Measurements from ENCODE around the gene SPEG. TPM values are rescaled to one million over a fixed set of nuclear protein-coding genes. Genes with fewer than 3 reads are reported as not detected.

SPEG gene
- total and polyA plus RNA-seq, 2 of the 13 experiments (the other 11 are each of a cell fraction or from before 2014, with no cell fraction given) = 0.18 to 0.24 TPM

DNA sequence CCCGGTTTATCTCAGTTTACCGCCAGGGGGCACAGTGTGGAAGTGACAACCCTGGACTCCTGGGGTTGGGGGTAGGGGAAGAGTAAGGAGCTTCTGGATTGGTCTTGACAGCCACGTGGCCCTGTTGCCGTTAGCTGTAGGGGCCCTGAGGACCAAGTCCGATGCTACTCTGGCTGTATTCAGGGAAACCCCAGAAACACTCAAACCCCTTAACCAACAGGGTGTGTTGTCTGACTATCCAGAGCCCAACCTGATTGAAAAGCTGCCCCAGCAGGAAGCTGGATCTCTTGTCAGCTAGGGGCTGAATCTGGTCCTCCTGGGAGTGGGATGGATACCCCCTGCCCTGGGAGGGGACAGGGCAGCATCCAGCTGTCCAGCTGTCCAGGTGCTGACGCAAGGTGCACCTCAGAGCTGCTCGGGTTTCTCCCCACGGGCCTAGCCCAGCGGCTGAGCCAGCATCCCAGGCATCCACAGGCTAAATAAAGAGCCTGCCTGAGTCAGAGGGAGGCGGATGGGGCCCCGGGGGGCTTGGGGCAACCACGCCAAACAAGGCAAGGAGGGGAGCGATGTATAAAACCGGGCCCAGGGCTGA, 61.0 kb downstream of the SPEG start (continued):
- TF ChIP-seq ZFX (CRISPR knock-in tag; IDR thresholded peaks at IDR 0.05; ENCODE audit: low read depth) (0 out of 2 replicates have a peak, but pooled peaks have one; percentile 36), MYNN (CRISPR knock-in tag; IDR thresholded peaks at IDR 0.05; ENCODE audit: low read depth) (no peak), MYC (CRISPR knock-in tag; IDR thresholded peaks at IDR 0.05; ENCODE audit: borderline replicate concordance) (peak; percentile 39; the same call in 1 of the 2 replicates), NAIF1 (CRISPR knock-in tag; IDR thresholded peaks at IDR 0.05; ENCODE audit: borderline replicate concordance) (no peak), ZNF274 (CRISPR knock-in tag; IDR thresholded peaks at IDR 0.05) (no peak), ZBTB7A (CRISPR knock-in tag; IDR thresholded peaks at IDR 0.05) (no peak), ZNF775 (CRISPR knock-in tag; IDR thresholded peaks at IDR 0.05; ENCODE audit: borderline replicate concordance) (no peak), GPN1 (CRISPR knock-in tag; IDR thresholded peaks at IDR 0.05; ENCODE audit: borderline replicate concordance) (no peak), NFE2 (CRISPR knock-in tag; IDR thresholded peaks at IDR 0.05) (no peak; the same call in 1 of the 2 replicates), ZFY (CRISPR knock-in tag; IDR thresholded peaks at IDR 0.05) (peak; percentile 36; the same call in 1 of the 2 replicates), NFYC (CRISPR knock-in tag; IDR thresholded peaks at IDR 0.05) (peak; percentile 73), ZNF766 (CRISPR knock-in tag; IDR thresholded peaks at IDR 0.05; ENCODE audit: borderline replicate concordance) (no peak), NFKB2 (CRISPR knock-in tag; IDR thresholded peaks at IDR 0.05; ENCODE audit: borderline replicate concordance) (no peak), HNRNPL (IDR thresholded peaks at IDR 0.05; ENCODE audit: low read depth, low read length) (no peak), ZNF382 (CRISPR knock-in tag; IDR thresholded peaks at IDR 0.05; ENCODE audit: borderline replicate concordance) (no peak), KDM6A (CRISPR knock-in tag; IDR thresholded peaks at IDR 0.05; ENCODE audit: low read depth) (no peak), CEBPG (CRISPR knock-in tag; IDR thresholded peaks at IDR 0.05) (no peak), ZNF33B (CRISPR knock-in tag; IDR thresholded peaks at IDR 0.05) (no peak), SPEN (CRISPR knock-in tag; IDR thresholded peaks at IDR 0.05; ENCODE audit: low read depth) (no peak), FOXA3 (CRISPR knock-in tag; IDR thresholded peaks at IDR 0.05) (0 out of 2 replicates have a peak, but pooled peaks have one; percentile 18), RARG (CRISPR knock-in tag; IDR thresholded peaks at IDR 0.05; ENCODE audit: low read depth) (no peak)
- TF ChIP-seq, protein P1, sequence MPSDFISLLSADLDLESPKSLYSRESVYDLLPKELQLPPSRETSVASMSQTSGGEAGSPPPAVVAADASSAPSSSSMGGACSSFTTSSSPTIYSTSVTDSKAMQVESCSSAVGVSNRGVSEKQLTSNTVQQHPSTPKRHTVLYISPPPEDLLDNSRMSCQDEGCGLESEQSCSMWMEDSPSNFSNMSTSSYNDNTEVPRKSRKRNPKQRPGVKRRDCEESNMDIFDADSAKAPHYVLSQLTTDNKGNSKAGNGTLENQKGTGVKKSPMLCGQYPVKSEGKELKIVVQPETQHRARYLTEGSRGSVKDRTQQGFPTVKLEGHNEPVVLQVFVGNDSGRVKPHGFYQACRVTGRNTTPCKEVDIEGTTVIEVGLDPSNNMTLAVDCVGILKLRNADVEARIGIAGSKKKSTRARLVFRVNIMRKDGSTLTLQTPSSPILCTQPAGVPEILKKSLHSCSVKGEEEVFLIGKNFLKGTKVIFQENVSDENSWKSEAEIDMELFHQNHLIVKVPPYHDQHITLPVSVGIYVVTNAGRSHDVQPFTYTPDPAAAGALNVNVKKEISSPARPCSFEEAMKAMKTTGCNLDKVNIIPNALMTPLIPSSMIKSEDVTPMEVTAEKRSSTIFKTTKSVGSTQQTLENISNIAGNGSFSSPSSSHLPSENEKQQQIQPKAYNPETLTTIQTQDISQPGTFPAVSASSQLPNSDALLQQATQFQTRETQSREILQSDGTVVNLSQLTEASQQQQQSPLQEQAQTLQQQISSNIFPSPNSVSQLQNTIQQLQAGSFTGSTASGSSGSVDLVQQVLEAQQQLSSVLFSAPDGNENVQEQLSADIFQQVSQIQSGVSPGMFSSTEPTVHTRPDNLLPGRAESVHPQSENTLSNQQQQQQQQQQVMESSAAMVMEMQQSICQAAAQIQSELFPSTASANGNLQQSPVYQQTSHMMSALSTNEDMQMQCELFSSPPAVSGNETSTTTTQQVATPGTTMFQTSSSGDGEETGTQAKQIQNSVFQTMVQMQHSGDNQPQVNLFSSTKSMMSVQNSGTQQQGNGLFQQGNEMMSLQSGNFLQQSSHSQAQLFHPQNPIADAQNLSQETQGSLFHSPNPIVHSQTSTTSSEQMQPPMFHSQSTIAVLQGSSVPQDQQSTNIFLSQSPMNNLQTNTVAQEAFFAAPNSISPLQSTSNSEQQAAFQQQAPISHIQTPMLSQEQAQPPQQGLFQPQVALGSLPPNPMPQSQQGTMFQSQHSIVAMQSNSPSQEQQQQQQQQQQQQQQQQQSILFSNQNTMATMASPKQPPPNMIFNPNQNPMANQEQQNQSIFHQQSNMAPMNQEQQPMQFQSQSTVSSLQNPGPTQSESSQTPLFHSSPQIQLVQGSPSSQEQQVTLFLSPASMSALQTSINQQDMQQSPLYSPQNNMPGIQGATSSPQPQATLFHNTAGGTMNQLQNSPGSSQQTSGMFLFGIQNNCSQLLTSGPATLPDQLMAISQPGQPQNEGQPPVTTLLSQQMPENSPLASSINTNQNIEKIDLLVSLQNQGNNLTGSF (CRISPR knock-in tag; IDR thresholded peaks at IDR 0.05) = no peak
- TF ChIP-seq, protein P2, sequence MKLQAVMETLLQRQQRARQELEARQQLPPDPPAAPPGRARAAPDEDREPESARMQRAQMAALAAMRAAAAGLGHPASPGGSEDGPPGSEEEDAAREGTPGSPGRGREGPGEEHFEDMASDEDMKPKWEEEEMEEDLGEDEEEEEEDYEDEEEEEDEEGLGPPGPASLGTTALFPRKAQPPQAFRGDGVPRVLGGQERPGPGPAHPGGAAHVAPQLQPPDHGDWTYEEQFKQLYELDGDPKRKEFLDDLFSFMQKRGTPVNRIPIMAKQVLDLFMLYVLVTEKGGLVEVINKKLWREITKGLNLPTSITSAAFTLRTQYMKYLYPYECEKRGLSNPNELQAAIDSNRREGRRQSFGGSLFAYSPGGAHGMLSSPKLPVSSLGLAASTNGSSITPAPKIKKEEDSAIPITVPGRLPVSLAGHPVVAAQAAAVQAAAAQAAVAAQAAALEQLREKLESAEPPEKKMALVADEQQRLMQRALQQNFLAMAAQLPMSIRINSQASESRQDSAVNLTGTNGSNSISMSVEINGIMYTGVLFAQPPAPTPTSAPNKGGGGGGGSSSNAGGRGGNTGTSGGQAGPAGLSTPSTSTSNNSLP (IDR thresholded peaks at IDR 0.05; ENCODE audit: low read depth, low read length) = no peak
- TF ChIP-seq, protein P3, sequence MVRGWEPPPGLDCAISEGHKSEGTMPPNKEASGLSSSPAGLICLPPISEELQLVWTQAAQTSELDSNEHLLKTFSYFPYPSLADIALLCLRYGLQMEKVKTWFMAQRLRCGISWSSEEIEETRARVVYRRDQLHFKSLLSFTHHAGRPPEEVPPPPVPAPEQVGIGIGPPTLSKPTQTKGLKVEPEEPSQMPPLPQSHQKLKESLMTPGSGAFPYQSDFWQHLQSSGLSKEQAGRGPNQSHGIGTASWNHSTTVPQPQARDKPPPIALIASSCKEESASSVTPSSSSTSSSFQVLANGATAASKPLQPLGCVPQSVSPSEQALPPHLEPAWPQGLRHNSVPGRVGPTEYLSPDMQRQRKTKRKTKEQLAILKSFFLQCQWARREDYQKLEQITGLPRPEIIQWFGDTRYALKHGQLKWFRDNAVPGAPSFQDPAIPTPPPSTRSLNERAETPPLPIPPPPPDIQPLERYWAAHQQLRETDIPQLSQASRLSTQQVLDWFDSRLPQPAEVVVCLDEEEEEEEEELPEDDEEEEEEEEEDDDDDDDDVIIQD (CRISPR knock-in tag; IDR thresholded peaks at IDR 0.05; ENCODE audit: low read depth) = peak; percentile 20; the same call in 1 of the 2 replicates
